Skeletal muscle satellite cell (primary cell): Measurements from ENCODE around the gene COX10. TPM values are rescaled to one million over a fixed set of nuclear protein-coding genes. Genes with fewer than 3 reads are reported as not detected.
"Not testable (repeated sequence)": the region's sequence is repeated elsewhere in the genome, so short reads cannot be mapped to it uniquely, and the experiment has no call there.

Source experiments
- H3K27me3 ChIP-seq: 2 replicates; pipeline ENCODE4 v1.7.0; 2013; ENCODE audit warnings: low read length; ENCODE audit not compliant: control insufficient read depth, insufficient read depth
- H3K36me3 ChIP-seq: 2 replicates; pipeline ENCODE4 v1.7.0; 2013; ENCODE audit warnings: mild to moderate bottlenecking, control low read depth, low read length; ENCODE audit not compliant: insufficient read depth
- H3K4me1 ChIP-seq: 2 replicates; pipeline ENCODE4 v1.7.0; 2013; ENCODE audit warnings: low read length; ENCODE audit not compliant: control insufficient read depth, insufficient read depth
- H3K4me2 ChIP-seq: 2 replicates; pipeline ENCODE4 v1.7.0; 2013; ENCODE audit warnings: mild to moderate bottlenecking, low read length
- H3K4me3 ChIP-seq: 2 replicates; pipeline ENCODE4 v1.7.0; 2013; ENCODE audit warnings: low read length
- H3K9ac ChIP-seq: 2 replicates; pipeline ENCODE4 v1.7.0; 2013; ENCODE audit warnings: mild to moderate bottlenecking, low read depth, low read length, moderate library complexity
- H3K9me3 ChIP-seq: replicated peaks from 2 replicates; pipeline ENCODE4 v1.7.0; 2013; ENCODE audit warnings: mild to moderate bottlenecking, control low read depth, low read length
- small RNA-seq: library from RNA; depleted of rRNA; stranded (forward); fragments of <200 nt; gene quantifications from one replicate; pipeline ENCODE3, GENCODE V24; 2012

COX10 gene

GRCh38 chr17:14239271-14239670, 170.0 kb downstream of the COX10 start:
- not testable (repeated sequence) for H3K4me3 ChIP-seq, H3K36me3 ChIP-seq, H3K4me2 ChIP-seq, H3K9ac ChIP-seq, H3K27me3 ChIP-seq, H3K9me3 ChIP-seq, H3K4me1 ChIP-seq

DNA sequence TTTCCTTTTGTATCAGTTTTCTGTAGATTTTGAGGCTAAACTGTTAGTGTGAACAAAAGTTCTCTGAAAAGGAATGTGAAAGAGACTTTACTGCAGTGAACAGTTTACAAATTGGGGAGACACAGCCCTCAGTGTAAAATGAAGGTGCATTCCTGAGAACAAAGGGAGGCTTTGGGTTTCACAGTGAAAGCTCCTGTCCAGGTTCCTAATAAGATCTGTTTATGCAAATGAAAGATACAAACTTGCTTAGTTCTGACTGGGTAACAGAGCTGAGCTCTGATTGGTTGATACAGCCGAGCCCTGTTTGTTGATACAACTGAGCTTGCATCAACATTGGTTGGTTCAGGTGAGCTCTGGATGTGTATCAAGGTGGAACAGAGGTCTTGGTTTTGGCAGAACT, 175.7 kb downstream of the COX10 start:
- Histone ChIP-seq H3K4me1 (no peaks in the 10 kb centered on the region), H3K4me2 (no peak overlapping the region), H3K36me3 (no peaks in the 10 kb centered on the region), H3K9me3 (no peaks in the 10 kb centered on the region), H3K9ac (no peak overlapping the region), H3K27me3 (no peaks in the 10 kb centered on the region), H3K4me3 (no peak overlapping the region)

DNA sequence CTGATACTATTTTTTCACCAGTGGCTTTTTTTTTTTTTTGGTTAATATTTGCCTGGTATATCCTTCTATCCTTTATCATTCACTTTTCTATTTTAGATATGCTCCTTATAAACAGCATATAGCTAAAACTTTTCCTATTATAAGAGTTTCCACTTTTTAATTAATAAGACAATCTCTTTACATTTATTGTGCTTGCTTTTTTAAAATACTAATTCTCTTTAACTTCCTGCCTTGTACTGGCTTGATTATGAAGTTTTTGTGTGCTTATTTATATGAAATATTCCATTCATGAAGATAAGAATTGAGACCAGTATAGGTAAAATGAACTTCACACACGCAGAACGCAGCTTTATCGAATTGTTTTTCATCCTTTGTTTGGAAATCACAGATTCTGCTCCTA, 176.3 kb downstream of the COX10 start:
- no peaks in the 10 kb centered on the region for H3K4me1 ChIP-seq
- no peaks in the 10 kb centered on the region for H3K9me3 ChIP-seq
- no peak overlapping the region for H3K4me2 ChIP-seq
- H3K4me3 ChIP-seq = no peak overlapping the region
- H3K36me3 ChIP-seq = no peaks in the 10 kb centered on the region
- no peak overlapping the region for H3K9ac ChIP-seq
- H3K27me3 ChIP-seq = no peaks in the 10 kb centered on the region

Small RNAs within 50 kb of the gene (small RNA-seq; reads per million reads assigned to genes)
- gene RF00090 = not detected
